ENCODE results near the gene MAD2L1BP.

- TF ChIP-seq POLR2A (IDR thresholded peaks at IDR 0.05; ENCODE audit: low read depth, low read length) (0 out of 2 replicates have a peak, but pooled peaks have one; percentile 4), TAF1 (IDR thresholded peaks at IDR 0.05; ENCODE audit: borderline replicate concordance, low read depth, low read length) (no peak)
These were observed 7.1 kb upstream of the MAD2L1BP start for GRCh38 chr6:43628393-43629103.

Data from GM12892 (cell line).